GM18526 (cell line): ENCODE results near the gene S100Z.

Source experiments
- POLR2A ChIP-seq: IDR thresholded peaks from 3 replicates; pipeline ENCODE4 v1.6.1; 2011; ENCODE audit not compliant: insufficient read length; ENCODE audit errors: extremely low read depth

Gene S100Z

GRCh38 chr5:76930083-76930482 lies 80.3 kb downstream of the S100Z start:
- no peak for TF ChIP-seq POLR2A

- TF ChIP-seq POLR2A = no peak
Observed at GRCh38 chr5:76938177-76938576, 88.4 kb downstream of the S100Z start.

GRCh38 chr5:76941000-76941399 lies 91.2 kb downstream of the S100Z start:
- TF ChIP-seq POLR2A = no peak

- TF ChIP-seq POLR2A = no peak
Observed at GRCh38 chr5:76941442-76941841, 91.6 kb downstream of the S100Z start.

GRCh38 chr5:76942581-76942980 lies 92.8 kb downstream of the S100Z start:
- no peak for TF ChIP-seq POLR2A

- TF ChIP-seq POLR2A = no peak
Observed at GRCh38 chr5:76943006-76943405, 93.2 kb downstream of the S100Z start.

GRCh38 chr5:76944638-76945037 lies 94.8 kb downstream of the S100Z start:
- no peak for TF ChIP-seq POLR2A

GRCh38 chr5:76946090-76946489 lies 96.3 kb downstream of the S100Z start:
- no peak for TF ChIP-seq POLR2A

- TF ChIP-seq POLR2A = no peak
Observed at GRCh38 chr5:76947082-76947503, 97.3 kb downstream of the S100Z start.

- no peak for TF ChIP-seq POLR2A
Observed at GRCh38 chr5:76952795-76953536, 103.2 kb downstream of the S100Z start, which contains the start of gene CRHBP. TSS of gene CRHBP (plus strand) at chr5:76953045. CDS start at chr5:76953135, 90 bp downstream.

- no peak for TF ChIP-seq POLR2A
Observed at GRCh38 chr5:76953551-76954382, 104.0 kb downstream of the S100Z start.

GRCh38 chr5:76954383-76954763 lies 104.6 kb downstream of the S100Z start:
- TF ChIP-seq POLR2A = no peak

GRCh38 chr5:76956033-76956432 lies 106.2 kb downstream of the S100Z start:
- no peak for TF ChIP-seq POLR2A

GRCh38 chr5:76958991-76959767 lies 109.4 kb downstream of the S100Z start:
- TF ChIP-seq POLR2A = no peak

GRCh38 chr5:76960004-76960625 lies 110.3 kb downstream of the S100Z start:
- no peak for TF ChIP-seq POLR2A
